ENCODE results near the gene FKBP7. TPM values are rescaled to one million over a fixed set of nuclear protein-coding genes. Genes with fewer than 3 reads are reported as not detected.
A peak's percentile ranks its signal among the peaks of the same experiment; 100 is the strongest.

The FKBP7 gene
- total RNA-seq, 1 experiment from 2014 or later = 18.4 TPM

DNA sequence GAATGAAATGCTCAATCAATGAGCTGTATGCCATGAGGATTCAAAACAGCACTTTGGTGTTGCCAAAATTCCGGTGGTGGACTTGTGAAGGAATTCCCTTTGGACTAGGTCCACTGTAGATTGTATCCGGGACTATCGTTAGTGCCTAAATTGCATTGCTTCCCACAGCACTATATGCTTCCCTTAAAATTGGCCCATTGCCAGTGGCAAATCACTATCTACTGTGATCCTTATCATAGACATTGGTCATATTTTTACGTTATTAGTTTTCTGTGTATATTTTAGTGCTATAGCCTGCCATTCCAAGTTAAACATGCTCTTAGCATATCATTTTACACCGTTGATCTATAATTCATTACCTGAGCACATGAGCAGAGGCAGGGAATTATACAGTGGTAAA lies 25.5 kb downstream of the FKBP7 start:
- no TSS peak for BruUV-seq (replicated peaks)
- peaks cover 16% of the 10 kb centered on the region for H3K4me1 ChIP-seq (ENCODE audit: insufficient read depth, low read length, poor library complexity, severe bottlenecking)
- peaks cover 6% of the 10 kb centered on the region for H3K36me3 ChIP-seq (ENCODE audit: insufficient read depth, low read length, poor library complexity, severe bottlenecking)
- intact Hi-C loops (cut with micrococcal nuclease; ENCODE audit: unreplicated experiment) = no loop called here
- CTCF ChIA-PET = no interaction called here
- POLR2A ChIA-PET (ENCODE audit: low non-redundant PET) = no interaction called here
- H3K27me3 ChIP-seq (replicated peaks; ENCODE audit: insufficient read depth, low read depth, low read length, poor library complexity) = no peaks in the 10 kb centered on the region
- H3K4me3 ChIP-seq (ENCODE audit: low read depth, low read length, poor library complexity, severe bottlenecking) = no peak overlapping the region
- no peak for DNase-seq (ENCODE audit: low spot score)
- H3K9me3 ChIP-seq (ENCODE audit: low read depth, low read length, poor library complexity, severe bottlenecking) = no peaks in the 10 kb centered on the region
- TF ChIP-seq EZH2 (IDR thresholded peaks at IDR 0.05; ENCODE audit: borderline replicate concordance, low read depth, low read length, poor library complexity, severe bottlenecking) = no peak
- TF ChIP-seq, protein P1, sequence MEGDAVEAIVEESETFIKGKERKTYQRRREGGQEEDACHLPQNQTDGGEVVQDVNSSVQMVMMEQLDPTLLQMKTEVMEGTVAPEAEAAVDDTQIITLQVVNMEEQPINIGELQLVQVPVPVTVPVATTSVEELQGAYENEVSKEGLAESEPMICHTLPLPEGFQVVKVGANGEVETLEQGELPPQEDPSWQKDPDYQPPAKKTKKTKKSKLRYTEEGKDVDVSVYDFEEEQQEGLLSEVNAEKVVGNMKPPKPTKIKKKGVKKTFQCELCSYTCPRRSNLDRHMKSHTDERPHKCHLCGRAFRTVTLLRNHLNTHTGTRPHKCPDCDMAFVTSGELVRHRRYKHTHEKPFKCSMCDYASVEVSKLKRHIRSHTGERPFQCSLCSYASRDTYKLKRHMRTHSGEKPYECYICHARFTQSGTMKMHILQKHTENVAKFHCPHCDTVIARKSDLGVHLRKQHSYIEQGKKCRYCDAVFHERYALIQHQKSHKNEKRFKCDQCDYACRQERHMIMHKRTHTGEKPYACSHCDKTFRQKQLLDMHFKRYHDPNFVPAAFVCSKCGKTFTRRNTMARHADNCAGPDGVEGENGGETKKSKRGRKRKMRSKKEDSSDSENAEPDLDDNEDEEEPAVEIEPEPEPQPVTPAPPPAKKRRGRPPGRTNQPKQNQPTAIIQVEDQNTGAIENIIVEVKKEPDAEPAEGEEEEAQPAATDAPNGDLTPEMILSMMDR (conservative IDR thresholded peaks at IDR 0.05; ENCODE audit: low read depth, low read length) = no peak
- no peak overlapping the region for H3K27ac ChIP-seq (ENCODE audit: low read depth, low read length, poor library complexity, severe bottlenecking)

DNA sequence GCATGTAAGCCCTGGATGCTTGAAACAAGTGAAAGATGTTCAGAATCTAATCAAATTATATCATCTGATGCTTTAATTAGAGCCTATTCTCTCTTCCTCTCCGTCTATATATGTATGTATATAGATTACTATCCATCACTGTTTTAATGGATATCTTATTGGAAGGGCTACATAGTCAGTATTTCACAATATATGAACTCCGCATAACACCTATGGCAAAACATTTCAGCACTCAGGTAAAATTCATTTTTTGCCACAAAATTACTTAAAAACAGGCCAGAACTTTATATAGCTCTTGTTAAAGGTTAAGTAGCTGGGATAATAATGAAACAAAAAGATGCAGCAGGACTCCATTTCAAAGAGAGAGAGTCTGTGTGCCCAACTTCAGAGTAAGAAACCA lies 26.1 kb downstream of the FKBP7 start:
- Histone ChIP-seq H3K4me3 (ENCODE audit: low read depth, low read length, poor library complexity, severe bottlenecking) (no peak overlapping the region), H3K36me3 (ENCODE audit: insufficient read depth, low read length, poor library complexity, severe bottlenecking) (peaks cover 9% of the 10 kb centered on the region), H3K9me3 (ENCODE audit: low read depth, low read length, poor library complexity, severe bottlenecking) (no peaks in the 10 kb centered on the region), H3K27me3 (replicated peaks; ENCODE audit: insufficient read depth, low read depth, low read length, poor library complexity) (no peaks in the 10 kb centered on the region), H3K4me1 (ENCODE audit: insufficient read depth, low read length, poor library complexity, severe bottlenecking) (peaks cover 16% of the 10 kb centered on the region), H3K27ac (ENCODE audit: low read depth, low read length, poor library complexity, severe bottlenecking) (peak overlapping the region; percentile 97)
- no TSS peak for BruUV-seq (replicated peaks)
- TF ChIP-seq, protein P1 (conservative IDR thresholded peaks at IDR 0.05; ENCODE audit: low read depth, low read length) = no peak
- POLR2A ChIA-PET (ENCODE audit: low non-redundant PET) = no interaction called here
- intact Hi-C loops (cut with micrococcal nuclease; ENCODE audit: unreplicated experiment) = no loop called here
- DNase-seq (ENCODE audit: low spot score) = no peak
- CTCF ChIA-PET = no interaction called here

DNA sequence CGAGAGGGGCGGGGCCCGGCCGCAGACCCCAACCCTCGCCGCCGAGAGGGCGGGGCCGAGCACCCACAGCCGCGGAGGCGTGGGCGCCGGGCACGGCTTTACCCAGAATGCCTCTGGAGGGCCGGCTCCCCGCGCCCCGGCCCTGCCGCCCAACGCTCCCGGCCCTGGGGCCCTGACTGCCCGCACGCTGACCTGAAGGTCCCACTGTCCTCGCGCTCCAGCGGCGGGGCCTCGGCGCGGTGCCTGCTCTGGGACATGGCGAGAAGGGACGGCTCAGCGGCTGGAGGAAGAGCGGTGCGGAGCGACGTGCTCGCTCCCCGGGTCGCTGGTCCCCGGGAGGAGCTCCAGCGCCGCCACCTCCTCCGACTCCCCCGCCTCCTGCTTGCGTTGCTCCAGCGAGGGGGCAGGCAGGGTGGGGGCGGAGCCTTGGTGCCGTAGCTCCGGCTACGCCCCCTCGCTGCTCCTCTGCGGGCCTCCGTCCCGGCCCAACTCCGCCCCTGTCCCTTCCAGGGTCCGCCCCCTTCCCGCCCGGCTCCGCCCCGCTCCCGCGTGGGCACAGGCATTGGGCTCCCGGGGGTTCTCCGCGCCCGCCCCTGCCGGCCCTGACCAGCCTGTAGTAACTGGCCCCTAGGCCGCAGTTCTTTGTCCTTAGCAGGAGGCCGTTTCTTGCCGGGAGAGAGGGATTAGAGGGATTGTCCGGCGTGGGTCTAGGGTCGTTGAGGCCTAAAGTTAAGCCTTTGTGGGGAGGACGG lies 27.4 kb downstream of the FKBP7 start, which contains the start of the genes PJVK and PRKRA:
Gene PJVK (plus strand): TSS at position 605 of the 752 bp plus-strand sequence. CDS start 2,032 bp downstream, outside the sequence.
Gene PRKRA (minus strand): TSS at position 402 of the 752 bp plus-strand sequence. CDS start 145 bp downstream, at position 257.
- CTCF ChIA-PET = interaction anchor here (0.7 to 0.9 kb wide), 2 partner anchors 36 to 37 kb away, joined by 3 read pairs; no protein-coding TSS in a partner anchor
- POLR2A ChIA-PET (ENCODE audit: low non-redundant PET) = interaction anchor here (0.5 kb wide), 1 partner anchor 9 kb away, joined by 8 read pairs; no protein-coding TSS in a partner anchor
- peaks cover 16% of the 10 kb centered on the region for H3K4me1 ChIP-seq (ENCODE audit: insufficient read depth, low read length, poor library complexity, severe bottlenecking)
- no TSS peak for BruUV-seq (replicated peaks)
- H3K27me3 ChIP-seq (replicated peaks; ENCODE audit: insufficient read depth, low read depth, low read length, poor library complexity) = no peaks in the 10 kb centered on the region
- TF ChIP-seq EZH2 (IDR thresholded peaks at IDR 0.05; ENCODE audit: borderline replicate concordance, low read depth, low read length, poor library complexity, severe bottlenecking) = no peak
- TF ChIP-seq, protein P1 (conservative IDR thresholded peaks at IDR 0.05; ENCODE audit: low read depth, low read length) = no peak
- intact Hi-C loops (cut with micrococcal nuclease; ENCODE audit: unreplicated experiment) = loop anchor here (1.0 kb wide), 1 partner anchor 27 kb away; the partner anchor contains the start of gene FKBP7
- peaks cover 17% of the 10 kb centered on the region for H3K36me3 ChIP-seq (ENCODE audit: insufficient read depth, low read length, poor library complexity, severe bottlenecking)
- peak; percentile 97 for DNase-seq (ENCODE audit: low spot score)
- no peaks in the 10 kb centered on the region for H3K9me3 ChIP-seq (ENCODE audit: low read depth, low read length, poor library complexity, severe bottlenecking)
- H3K4me3 ChIP-seq (ENCODE audit: low read depth, low read length, poor library complexity, severe bottlenecking) = peak within 1 kb of the TSS; percentile 83
- H3K27ac ChIP-seq (ENCODE audit: low read depth, low read length, poor library complexity, severe bottlenecking) = peak within 1 kb of the TSS; percentile 97

Measured in A673 (cell line).